CD1c-positive myeloid dendritic cell (primary cell): Measurements from ENCODE around the gene TMEM94.
A peak's percentile ranks its signal among the peaks of the same experiment; 100 is the strongest.
"Not testable (repeated sequence)": the region's sequence is repeated elsewhere in the genome, so short reads cannot be mapped to it uniquely, and the experiment has no call there.

Experiments
- DNase-seq: peaks from one replicate; pipeline ENCODE4 v3.0.0-alpha.2; 2016; ENCODE audit errors: extremely low spot score

Gene TMEM94

GRCh38 chr17:75511270-75511609 is 54.8 kb downstream of the TMEM94 start:
- DNase-seq = no peak

- no peak for DNase-seq
Observed at GRCh38 chr17:75511610-75512575, 55.5 kb downstream of the TMEM94 start.

- DNase-seq = no peak
Observed at GRCh38 chr17:75512926-75513640, 56.6 kb downstream of the TMEM94 start.

- no peak for DNase-seq
Observed at GRCh38 chr17:75513641-75514000, 57.2 kb downstream of the TMEM94 start.

DNA sequence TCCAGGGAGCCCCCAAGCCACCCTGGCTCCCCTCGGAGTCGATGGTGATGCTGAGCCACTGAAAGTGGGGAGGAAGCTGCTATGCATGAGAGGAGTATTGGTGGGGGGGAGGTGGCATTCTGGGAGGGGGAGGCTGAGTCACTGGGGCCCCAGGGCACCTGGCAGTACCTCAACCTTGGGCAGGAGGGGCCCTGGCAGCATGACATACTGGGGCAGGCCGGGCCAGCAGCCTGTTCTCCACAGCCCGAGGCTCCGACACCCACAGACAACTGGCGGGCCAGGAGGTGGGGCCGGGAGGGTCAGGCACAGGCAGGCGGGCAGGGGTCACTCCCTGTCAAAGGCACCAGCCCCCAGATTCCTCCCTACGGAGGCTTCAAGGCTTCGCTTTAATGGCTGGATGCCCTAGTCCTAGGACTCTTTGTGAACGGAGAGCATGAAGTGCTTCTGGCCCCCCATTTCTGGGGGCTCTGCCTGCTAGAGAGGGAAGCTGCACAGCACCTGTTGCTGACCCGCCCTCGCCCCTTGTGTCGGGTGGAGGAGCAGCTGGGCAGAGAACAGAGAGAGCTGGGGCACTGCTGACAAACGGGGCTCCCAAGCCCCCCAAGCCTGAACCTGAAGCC is 58.0 kb downstream of the TMEM94 start:
- DNase-seq = no peak

- DNase-seq = no peak
Observed at GRCh38 chr17:75514919-75515495, 58.6 kb downstream of the TMEM94 start.

DNA sequence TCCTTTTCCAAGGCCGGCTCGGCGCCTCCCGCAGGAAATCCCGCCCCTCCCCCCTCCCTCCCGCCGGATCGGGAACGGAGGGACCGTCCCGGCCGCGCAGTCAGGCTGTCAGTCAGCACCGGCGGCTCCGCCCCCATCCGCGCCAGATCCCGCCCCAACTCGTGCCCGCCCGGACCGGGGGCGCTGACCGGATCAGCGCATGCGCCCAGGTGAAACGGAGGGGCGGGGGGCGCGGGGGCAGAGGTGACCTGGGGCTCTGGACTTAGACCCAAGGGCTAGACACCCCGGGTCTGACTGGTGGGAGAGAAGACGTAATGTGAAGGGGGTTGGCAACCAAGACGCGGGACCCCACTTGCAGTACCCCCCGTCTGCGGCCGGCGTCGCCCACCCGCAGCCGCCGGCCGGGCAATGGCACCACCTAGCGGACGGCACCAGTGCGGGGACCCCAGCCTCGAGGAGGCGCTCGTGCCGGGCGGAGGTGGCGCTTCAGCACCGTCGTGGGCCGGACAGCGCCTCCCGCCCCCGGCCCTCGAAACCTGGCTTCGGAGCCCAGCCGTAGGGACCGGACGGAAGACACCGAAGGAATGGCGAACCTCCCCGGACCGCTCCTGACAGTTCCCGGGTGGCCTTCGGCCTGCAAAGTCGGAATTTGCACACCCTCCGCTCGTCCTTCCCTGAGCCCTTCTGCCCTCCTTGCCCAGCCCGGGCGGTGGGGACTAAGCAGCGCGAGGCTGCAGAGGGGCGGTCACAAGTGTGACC is 59.2 kb downstream of the TMEM94 start, which contains the start of gene CASKIN2:
TSS of gene CASKIN2 (minus strand) at position 42 of the 759 bp plus-strand sequence. CDS start 1,733 bp downstream, outside the sequence.
- peak; percentile 84 for DNase-seq

DNA sequence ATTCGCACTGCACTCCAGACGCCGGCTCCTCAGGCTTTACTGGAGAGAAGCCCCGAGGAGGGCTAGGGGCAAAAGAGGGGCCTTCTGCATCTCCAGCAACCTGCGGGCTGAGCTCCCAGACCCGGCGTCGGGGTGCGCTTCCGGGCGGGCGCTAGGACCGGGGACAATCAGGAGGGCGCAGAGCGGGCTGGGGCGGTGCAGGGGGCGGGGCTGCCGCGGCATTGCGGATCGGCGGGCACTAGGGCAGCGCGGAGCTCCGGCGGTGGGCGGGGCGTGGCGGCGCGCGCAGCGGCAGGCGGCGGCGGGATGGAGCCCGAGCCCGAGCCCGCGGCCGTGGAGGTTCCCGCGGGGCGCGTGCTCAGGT is 59.8 kb downstream of the TMEM94 start, which contains the start of gene TSEN54:
TSS of gene TSEN54 (plus strand) at position 274 of the 364 bp plus-strand sequence. CDS start at position 307, 33 bp downstream.
- DNase-seq = peak; percentile 93

GRCh38 chr17:75516619-75517296 is 60.3 kb downstream of the TMEM94 start:
- peak; percentile 28 for DNase-seq

GRCh38 chr17:75517297-75517865 is 60.9 kb downstream of the TMEM94 start:
- no peak for DNase-seq

DNA sequence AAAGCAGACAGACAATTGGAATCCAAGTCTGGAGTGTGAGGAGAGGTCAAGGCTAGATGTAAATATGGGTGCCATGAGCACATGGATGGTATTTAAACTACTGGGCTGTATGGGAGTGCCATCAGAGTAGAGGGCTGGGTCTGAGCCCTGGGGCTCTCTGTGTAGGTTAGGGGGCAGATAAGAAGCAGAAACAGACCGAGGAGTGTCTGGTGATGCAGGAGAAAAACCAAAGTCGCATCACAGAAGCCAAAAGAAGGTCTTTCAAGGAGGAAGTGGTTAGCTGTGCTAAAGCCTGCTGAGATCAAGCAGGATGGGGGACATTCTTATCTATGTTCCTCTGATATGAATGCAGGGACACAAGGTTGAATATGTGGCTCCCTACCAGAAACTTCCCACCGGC is 61.8 kb downstream of the TMEM94 start:
- peak; percentile 42 for DNase-seq

- no peak for DNase-seq
Observed at GRCh38 chr17:75518983-75519537, 62.6 kb downstream of the TMEM94 start.

GRCh38 chr17:75520413-75520812 is 64.0 kb downstream of the TMEM94 start:
- not testable (repeated sequence) for DNase-seq

DNA sequence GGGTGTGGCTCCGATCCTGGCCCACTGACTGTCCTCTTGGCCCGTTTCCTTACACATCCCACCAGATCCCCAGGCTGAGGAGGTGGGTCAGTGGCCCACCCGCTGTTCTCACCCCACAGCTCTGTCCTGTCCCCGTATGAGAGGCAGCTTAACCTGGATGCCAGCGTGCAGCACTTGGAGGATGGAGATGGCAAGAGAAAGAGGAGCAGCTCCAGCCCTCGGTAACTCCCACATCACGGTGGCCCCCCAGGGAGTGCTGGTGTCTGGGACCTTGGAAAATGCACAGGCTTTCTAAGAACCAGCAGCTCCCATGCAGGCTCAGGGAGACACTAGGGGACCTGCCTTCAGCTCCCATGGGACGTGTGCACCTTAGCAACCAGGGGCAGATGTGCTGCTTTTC is 64.9 kb downstream of the TMEM94 start:
- DNase-seq = no peak

- peak; percentile 7 for DNase-seq
Observed at GRCh38 chr17:75521951-75522727, 65.7 kb downstream of the TMEM94 start.

- DNase-seq = no peak
Observed at GRCh38 chr17:75523647-75524046, 67.2 kb downstream of the TMEM94 start.

DNA sequence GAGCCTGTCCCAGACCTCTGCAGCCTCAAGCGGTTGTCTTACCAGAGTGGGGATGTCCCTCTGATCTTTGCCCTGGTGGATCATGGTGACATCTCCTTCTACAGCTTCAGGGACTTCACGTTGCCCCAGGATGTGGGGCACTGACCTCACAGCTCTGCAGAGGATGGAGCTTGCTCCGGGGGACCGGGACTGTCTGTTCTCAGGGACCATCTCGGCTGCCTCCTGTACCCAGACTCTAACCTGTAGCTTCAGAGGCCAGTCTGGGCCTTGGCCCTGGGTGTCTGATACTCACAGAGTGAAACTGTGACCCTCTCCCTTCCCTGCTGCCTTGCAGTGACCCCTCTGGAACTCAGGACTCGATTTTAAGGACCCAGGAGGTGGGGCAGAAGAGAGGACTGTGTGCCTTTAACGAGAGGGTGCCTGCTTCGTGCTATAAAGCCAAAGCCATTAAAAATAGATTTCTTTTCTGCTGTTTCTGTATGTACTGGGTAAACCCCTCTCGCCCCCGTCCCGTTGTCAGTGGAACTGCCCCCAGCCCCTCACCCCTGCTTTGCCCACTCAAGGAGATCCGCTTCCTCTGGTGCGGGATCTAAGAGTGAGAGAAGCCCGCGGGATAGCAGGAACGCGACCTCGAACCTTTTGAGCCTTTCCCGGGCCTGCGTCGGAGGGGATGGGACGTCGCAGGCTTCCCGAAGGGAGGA is 68.0 kb downstream of the TMEM94 start:
- no peak for DNase-seq

DNA sequence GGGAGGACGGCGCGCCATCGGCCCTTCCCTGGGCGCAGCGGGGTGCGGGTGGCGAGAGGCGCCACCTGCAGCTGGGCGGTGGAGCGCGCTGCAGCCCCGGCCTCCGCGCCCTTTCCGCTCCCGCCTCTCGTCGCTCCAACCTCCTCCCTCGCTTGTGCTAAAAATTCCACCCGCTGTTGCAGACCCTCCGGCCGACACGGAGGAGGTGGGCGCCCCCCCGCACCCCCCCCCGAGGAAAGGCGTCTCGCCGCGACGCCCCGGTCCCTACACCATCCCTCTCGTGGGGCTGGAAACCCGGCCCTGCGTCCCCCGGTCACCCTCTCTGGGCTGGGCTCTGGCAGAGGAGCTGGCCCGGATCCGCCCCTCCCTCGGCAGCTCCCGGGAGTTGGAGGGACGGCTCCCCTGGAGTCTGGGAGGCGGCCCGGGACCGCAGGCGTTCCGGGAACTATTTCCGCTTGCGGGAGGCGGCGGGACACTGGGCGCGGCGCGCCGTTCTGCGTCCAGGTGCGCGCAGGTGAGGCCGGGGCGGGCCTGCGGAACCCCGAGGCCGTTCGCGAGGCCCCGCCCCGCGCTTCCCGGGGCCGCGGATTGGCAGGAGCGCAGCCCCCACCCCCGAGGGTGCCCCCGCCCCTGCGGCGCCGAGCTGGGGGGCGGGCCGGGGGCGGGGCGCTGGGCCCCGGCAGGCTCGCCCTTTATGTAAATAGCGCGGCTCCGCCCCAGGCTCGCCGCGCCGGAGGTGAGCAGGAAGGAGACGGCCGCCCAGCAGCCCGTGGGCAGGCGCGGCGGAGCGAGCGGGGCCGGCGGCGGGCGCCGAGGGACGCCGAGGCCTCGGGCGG is 68.8 kb downstream of the TMEM94 start, which contains the start of gene LLGL2:
TSS of gene LLGL2 (plus strand) at position 728 of the 836 bp plus-strand sequence. CDS start 17,730 bp downstream, outside the sequence.
- peak; percentile 93 for DNase-seq
